ENCODE results near the gene CCDC30.

CCDC30 gene

GRCh38 chr1:42691157-42691498 lies 228.0 kb downstream of the CCDC30 start:
- DNase-seq (ENCODE audit: low read depth in 2 of 2), result no peak

GRCh38 chr1:42692461-42692860 lies 229.4 kb downstream of the CCDC30 start:
- no peak for DNase-seq (ENCODE audit: low read depth in 2 of 2)

DNA sequence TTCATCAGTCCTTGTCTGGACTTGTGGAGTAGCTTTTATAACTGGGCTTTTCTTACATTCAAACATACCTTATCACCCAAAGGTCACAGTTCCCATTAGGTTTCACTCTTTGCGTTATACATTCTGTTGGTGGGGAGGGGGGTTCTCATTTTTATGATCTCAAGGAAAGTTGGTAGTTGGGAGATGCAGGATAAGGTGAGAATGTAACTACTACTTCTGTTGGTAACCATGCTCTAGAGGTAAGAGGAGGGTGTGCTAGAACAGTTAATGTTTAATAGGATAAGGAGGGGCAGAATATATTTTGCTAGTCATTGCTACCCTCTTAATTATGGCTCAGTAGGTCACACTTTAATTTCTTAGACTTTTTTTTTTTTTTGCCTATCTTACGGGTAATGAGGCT lies 229.8 kb downstream of the CCDC30 start:
- no peak for DNase-seq (ENCODE audit: low read depth in 2 of 2)

- no peak for DNase-seq (ENCODE audit: low read depth in 2 of 2)
Measured at GRCh38 chr1:42698081-42698813, 235.2 kb downstream of the CCDC30 start.

GRCh38 chr1:42700006-42700405 lies 236.9 kb downstream of the CCDC30 start:
- no peak for DNase-seq (ENCODE audit: low read depth in 2 of 2)

DNA sequence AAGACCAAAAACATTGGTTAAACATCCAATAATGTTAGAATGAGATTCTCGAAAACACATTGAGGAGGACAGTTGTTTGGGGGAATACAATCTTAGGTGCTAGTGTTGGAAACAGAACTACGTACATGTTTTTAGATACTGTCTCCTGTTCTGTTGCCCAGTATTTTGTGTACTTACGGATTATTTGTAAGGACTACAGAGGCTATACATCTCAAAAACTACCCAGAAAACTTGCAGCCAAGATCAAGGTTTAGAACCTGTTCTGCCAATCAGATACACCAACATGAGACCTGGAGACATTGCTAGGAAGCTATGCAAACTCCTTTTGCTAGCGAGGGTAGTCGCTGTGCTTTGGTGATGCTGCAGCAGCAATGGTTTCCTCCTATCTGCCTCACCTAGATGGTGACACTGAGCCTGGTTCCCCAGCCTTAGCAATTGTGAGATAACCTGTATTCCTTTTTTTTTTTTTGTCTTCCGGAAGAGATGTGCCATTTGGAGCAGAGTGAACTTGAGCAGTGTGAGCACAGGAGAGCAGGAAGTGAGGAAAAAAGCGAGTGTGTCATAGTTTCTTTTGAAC lies 240.9 kb downstream of the CCDC30 start:
- DNase-seq (ENCODE audit: low read depth in 2 of 2), result no peak
